Osteoblast (primary cell): ENCODE measurements around the gene DNAJC16. TPM values are rescaled to one million over a fixed set of nuclear protein-coding genes. Genes with fewer than 3 reads are reported as not detected.

ENCODE experiments used
- DNase-seq: peaks from one replicate; pipeline ENCODE4 v3.0.0; 2011; ENCODE audit warnings: low spot score, mixed read lengths; ENCODE audit not compliant: insufficient read length; ENCODE audit errors: missing footprints
- H2AFZ ChIP-seq: 2 replicates; pipeline ENCODE4 v1.6.0; 2011; ENCODE audit warnings: mild to moderate bottlenecking, low read length
- H3K27ac ChIP-seq: 2 replicates; pipeline ENCODE4 v1.5.1; 2011; ENCODE audit warnings: mild to moderate bottlenecking, low read depth, low read length, moderate library complexity
- H3K27me3 ChIP-seq: 2 replicates; pipeline ENCODE4 v1.6.0; 2012; ENCODE audit warnings: mild to moderate bottlenecking, control low read depth, inconsistent platforms, low read length, moderate library complexity; ENCODE audit not compliant: insufficient read depth
- H3K36me3 ChIP-seq: 2 replicates; pipeline ENCODE4 v1.5.1; 2011; ENCODE audit warnings: mild to moderate bottlenecking, low read length, control low read depth, moderate library complexity; ENCODE audit not compliant: insufficient read depth
- H3K4me1 ChIP-seq: 2 replicates; pipeline ENCODE4 v1.5.1; 2011; ENCODE audit warnings: mild to moderate bottlenecking, low read length, control low read depth, moderate library complexity; ENCODE audit not compliant: insufficient read depth
- H3K4me2 ChIP-seq: 2 replicates; pipeline ENCODE4 v1.6.0; 2011; ENCODE audit warnings: mild to moderate bottlenecking, low read length; ENCODE audit not compliant: insufficient read depth
- H3K4me3 ChIP-seq: fragments of 200-600 bp; sonication (generic); 3 replicates; pipeline ENCODE4 v1.5.1; 2012; ENCODE audit warnings: mild to moderate bottlenecking, low read length, inconsistent platforms; ENCODE audit not compliant: insufficient read depth
- H3K79me2 ChIP-seq: 2 replicates; pipeline ENCODE4 v1.6.0; 2012; ENCODE audit warnings: mild to moderate bottlenecking, low read length, control low read depth, inconsistent platforms; ENCODE audit not compliant: insufficient read depth
- H3K9me3 ChIP-seq: 2 replicates; pipeline ENCODE4 v1.5.1; 2011; ENCODE audit warnings: low read depth, low read length, control low read depth
- H4K20me1 ChIP-seq: 2 replicates; pipeline ENCODE4 v1.6.0; 2012; ENCODE audit warnings: mild to moderate bottlenecking, low read length, control low read depth; ENCODE audit not compliant: insufficient read depth
- total RNA-seq: library from RNA; depleted of rRNA; stranded (reverse); fragments of >200 nt; gene quantifications from 2 replicates; pipeline ENCODE4 v1.2.3, GENCODE V29; 2012
- TF ChIP-seq, protein P1 (sequence below): IDR thresholded peaks from 2 replicates; pipeline ENCODE4 v1.5.1; 2011; ENCODE audit warnings: mild to moderate bottlenecking, low read depth, low read length, moderate library complexity; ENCODE audit errors: extremely low read depth

Gene DNAJC16
- total RNA-seq: 19.2 and 22.4 TPM in 2 replicates

DNA sequence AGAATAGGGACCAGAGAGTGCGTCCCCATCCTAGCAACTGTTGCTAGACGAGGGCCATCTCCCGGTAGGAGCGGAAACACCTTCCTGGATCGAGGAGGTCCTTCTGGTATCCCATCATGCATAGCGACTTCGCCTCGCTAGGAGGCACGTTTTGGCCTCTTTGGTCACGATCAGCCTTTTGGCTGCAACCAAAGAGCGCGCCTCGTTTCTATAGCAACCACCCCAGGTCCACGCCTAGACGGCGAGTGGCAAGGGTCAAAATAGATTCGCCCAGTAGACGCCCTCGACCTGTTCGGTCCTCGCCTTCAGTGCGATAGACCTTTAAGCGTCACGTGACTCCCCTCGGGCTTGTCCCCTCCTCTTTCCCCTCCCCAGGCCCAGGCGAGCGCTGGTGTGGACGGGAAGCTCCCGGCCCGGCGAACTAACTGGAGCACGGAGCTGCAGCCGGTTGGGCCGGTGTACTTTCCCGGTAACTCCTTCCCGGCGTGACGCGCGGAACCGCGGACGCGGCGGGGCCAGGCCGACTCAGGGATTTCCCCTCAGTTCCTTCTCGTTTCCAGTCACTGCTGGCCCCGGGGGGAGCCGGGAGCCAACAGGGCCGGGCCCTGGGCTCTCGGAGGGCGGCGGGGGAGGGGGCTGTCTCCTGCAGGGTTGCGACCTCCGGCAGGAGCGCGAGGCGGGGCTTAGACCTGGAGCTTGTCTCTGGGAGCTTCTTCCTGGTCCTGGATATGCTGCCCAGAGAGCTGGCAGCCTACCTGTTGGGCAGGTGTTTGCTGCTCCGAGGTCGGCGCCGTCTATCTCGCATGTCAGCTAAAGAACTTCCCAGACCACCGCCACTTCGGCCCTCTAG is at the start of gene DNAJC16:
Gene DNAJC16 (plus strand): TSS at position 359 of the 850 bp plus-strand sequence. CDS start 2,258 bp downstream, outside the sequence.
- H3K4me3 ChIP-seq: peak within 1 kb of the TSS; percentile 93
- peak within 1 kb of the TSS; percentile 78 for H3K27ac ChIP-seq
- peak; percentile 98 for DNase-seq
- peaks cover 10% of the 10 kb centered on the region for H3K36me3 ChIP-seq
- peak within 1 kb of the TSS; percentile 94 for H3K4me2 ChIP-seq
- H2AFZ ChIP-seq: peak within 1 kb of the TSS; percentile 90
- H3K9me3 ChIP-seq: no peaks in the 10 kb centered on the region
- H3K79me2 ChIP-seq: peaks cover 40% of the 10 kb centered on the region
- TF ChIP-seq, protein P1, sequence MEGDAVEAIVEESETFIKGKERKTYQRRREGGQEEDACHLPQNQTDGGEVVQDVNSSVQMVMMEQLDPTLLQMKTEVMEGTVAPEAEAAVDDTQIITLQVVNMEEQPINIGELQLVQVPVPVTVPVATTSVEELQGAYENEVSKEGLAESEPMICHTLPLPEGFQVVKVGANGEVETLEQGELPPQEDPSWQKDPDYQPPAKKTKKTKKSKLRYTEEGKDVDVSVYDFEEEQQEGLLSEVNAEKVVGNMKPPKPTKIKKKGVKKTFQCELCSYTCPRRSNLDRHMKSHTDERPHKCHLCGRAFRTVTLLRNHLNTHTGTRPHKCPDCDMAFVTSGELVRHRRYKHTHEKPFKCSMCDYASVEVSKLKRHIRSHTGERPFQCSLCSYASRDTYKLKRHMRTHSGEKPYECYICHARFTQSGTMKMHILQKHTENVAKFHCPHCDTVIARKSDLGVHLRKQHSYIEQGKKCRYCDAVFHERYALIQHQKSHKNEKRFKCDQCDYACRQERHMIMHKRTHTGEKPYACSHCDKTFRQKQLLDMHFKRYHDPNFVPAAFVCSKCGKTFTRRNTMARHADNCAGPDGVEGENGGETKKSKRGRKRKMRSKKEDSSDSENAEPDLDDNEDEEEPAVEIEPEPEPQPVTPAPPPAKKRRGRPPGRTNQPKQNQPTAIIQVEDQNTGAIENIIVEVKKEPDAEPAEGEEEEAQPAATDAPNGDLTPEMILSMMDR: no peak
- H3K27me3 ChIP-seq: no peaks in the 10 kb centered on the region
- peaks cover 28% of the 10 kb centered on the region for H3K4me1 ChIP-seq
- H4K20me1 ChIP-seq: no peaks in the 10 kb centered on the region

DNA sequence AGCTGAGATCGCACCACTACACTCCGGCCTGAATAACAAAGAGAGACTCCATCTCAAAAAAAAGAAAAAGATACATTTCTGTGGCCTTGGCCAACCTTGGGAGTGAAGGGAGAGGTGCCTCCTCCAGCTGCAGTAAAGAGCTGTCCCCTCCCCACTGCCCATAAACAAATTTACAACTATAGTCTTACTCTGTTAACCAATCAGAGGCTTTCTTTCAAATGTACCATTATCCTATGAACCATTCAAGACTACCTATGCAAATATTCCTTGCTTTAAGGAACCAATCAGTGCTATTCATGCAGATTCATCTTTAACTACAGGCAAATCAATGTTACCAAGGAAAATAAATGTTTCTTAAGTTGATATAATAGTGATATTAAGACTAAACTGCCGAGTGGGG is 49.7 kb upstream of the DNAJC16 start:
- Histone ChIP-seq H3K4me3 (no peak overlapping the region), H4K20me1 (no peaks in the 10 kb centered on the region), H2AFZ (no peak overlapping the region), H3K9me3 (no peaks in the 10 kb centered on the region), H3K27me3 (no peaks in the 10 kb centered on the region), H3K36me3 (no peaks in the 10 kb centered on the region), H3K79me2 (no peaks in the 10 kb centered on the region), H3K4me2 (no peak overlapping the region), H3K4me1 (no peaks in the 10 kb centered on the region), H3K27ac (no peak overlapping the region)
- no peak for DNase-seq
- TF ChIP-seq, protein P1: no peak

DNA sequence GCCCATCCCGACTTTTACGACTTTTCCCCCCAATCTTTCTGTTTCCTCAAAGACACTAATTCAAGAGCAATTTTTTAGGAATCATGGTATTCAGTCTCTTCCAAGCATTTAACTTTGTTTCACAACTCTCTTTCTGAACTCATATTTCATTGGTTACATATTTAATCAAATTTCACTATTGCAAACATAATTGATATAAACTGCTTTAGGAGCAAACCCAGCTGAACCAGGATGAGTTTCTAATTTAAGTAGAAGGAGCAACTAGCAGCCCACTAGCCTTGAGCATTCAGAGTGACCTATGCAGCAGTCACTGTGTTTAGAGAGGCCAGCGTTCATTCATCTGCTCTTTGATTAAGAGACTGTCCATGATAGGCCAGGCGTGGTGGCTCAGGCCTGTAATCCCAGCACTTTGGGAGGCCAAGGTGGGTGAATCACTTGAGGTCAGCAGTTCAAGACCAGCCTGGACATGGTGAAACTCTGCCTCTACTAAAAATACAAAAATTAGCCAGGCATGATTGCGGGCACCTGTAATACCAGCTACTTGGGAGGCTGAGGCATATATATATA is 48.9 kb upstream of the DNAJC16 start:
- Histone ChIP-seq H3K4me1 (no peaks in the 10 kb centered on the region), H3K4me3 (no peak overlapping the region), H3K27me3 (no peaks in the 10 kb centered on the region), H2AFZ (no peak overlapping the region), H3K27ac (no peak overlapping the region), H3K79me2 (no peaks in the 10 kb centered on the region), H3K4me2 (no peak overlapping the region), H4K20me1 (no peaks in the 10 kb centered on the region), H3K9me3 (no peaks in the 10 kb centered on the region), H3K36me3 (no peaks in the 10 kb centered on the region)
- peak; percentile 36 for DNase-seq
- TF ChIP-seq, protein P1: no peak
